GM23338 (cell line): Measurements from ENCODE around the gene TERT. TPM values are rescaled to one million over a fixed set of nuclear protein-coding genes. Genes with fewer than 3 reads are reported as not detected.

Experiments used
- ATAC-seq: fragments of 200-7000 bp; cut with Tn5 transposase; 3 replicates; pipeline ENCODE4 v1.9.1; 2020
- DNase-seq: peaks from one replicate; pipeline ENCODE4 v3.0.0-alpha.2; 2015; ENCODE audit warnings: low spot score
- H2AFZ ChIP-seq: fragments of 200-600 bp; sonication (generic); 2 replicates; pipeline ENCODE4 v1.8.0; 2016; ENCODE audit warnings: antibody characterized with exemption, mild to moderate bottlenecking, moderate library complexity
- H3F3A ChIP-seq: fragments of 200-600 bp; sonication (generic); replicated peaks from 2 replicates; pipeline ENCODE4 v1.8.0; 2017; ENCODE audit warnings: antibody characterized with exemption, mixed run types, low read depth
- H3K27ac ChIP-seq: fragments of 200-600 bp; sonication (generic); 2 replicates; pipeline ENCODE4 v1.6.1; 2016; ENCODE audit warnings: low read depth
- H3K27me3 ChIP-seq: fragments of 200-600 bp; sonication (generic); 2 replicates; pipeline ENCODE4 v1.8.0; 2016; ENCODE audit warnings: mild to moderate bottlenecking, mixed run types, moderate library complexity; ENCODE audit not compliant: insufficient read depth
- H3K36me3 ChIP-seq: fragments of 200-600 bp; sonication (generic); 2 replicates; pipeline ENCODE4 v1.8.0; 2016; ENCODE audit warnings: mild to moderate bottlenecking; ENCODE audit not compliant: insufficient read depth
- H3K4me1 ChIP-seq: fragments of 200-600 bp; sonication (generic); 2 replicates; pipeline ENCODE4 v1.8.0; 2016; ENCODE audit warnings: mild to moderate bottlenecking, moderate library complexity; ENCODE audit not compliant: insufficient read depth
- H3K4me2 ChIP-seq: fragments of 200-600 bp; sonication (generic); 2 replicates; pipeline ENCODE4 v1.7.1; 2017; ENCODE audit warnings: mixed run types
- H3K4me3 ChIP-seq: fragments of 200-600 bp; sonication (generic); 2 replicates; pipeline ENCODE4 v1.6.1; 2016; ENCODE audit warnings: mixed run types
- H3K79me2 ChIP-seq: fragments of 200-600 bp; sonication (generic); replicated peaks from 2 replicates; pipeline ENCODE4 v1.8.0; 2017; ENCODE audit warnings: mild to moderate bottlenecking; ENCODE audit not compliant: insufficient read depth
- H3K9me2 ChIP-seq: fragments of 200-600 bp; sonication (generic); 2 replicates; pipeline ENCODE4 v1.8.0; 2017; ENCODE audit not compliant: insufficient read depth
- H4K20me1 ChIP-seq: fragments of 200-600 bp; sonication (generic); replicated peaks from 2 replicates; pipeline ENCODE4 v1.8.0; 2017; ENCODE audit warnings: mild to moderate bottlenecking; ENCODE audit not compliant: insufficient read depth
- H3K27ac Mint-ChIP-seq: 2 replicates; pipeline ENCODE4 v1.8.0; 2020; ENCODE audit warnings: inconsistent platforms, mild to moderate bottlenecking, moderate library complexity, mixed read lengths
- H3K27me3 Mint-ChIP-seq: 3 replicates; pipeline ENCODE4 v1.8.0; 2022; ENCODE audit warnings: low read depth, mild to moderate bottlenecking, moderate library complexity, mixed read lengths, inconsistent platforms; ENCODE audit not compliant: insufficient read depth, poor library complexity
- H3K36me3 Mint-ChIP-seq: 3 replicates; pipeline ENCODE4 v1.8.0; 2021; ENCODE audit warnings: low read depth, mild to moderate bottlenecking, inconsistent platforms, moderate library complexity, mixed read lengths
- H3K4me1 Mint-ChIP-seq: 3 replicates; pipeline ENCODE4 v1.8.0; 2020; ENCODE audit warnings: mild to moderate bottlenecking, inconsistent platforms, mixed read lengths
- H3K4me3 Mint-ChIP-seq: 3 replicates; pipeline ENCODE4 v1.8.0; 2021; ENCODE audit warnings: moderate library complexity, mild to moderate bottlenecking, inconsistent platforms, mixed read lengths
- H3K9me3 Mint-ChIP-seq: 3 replicates; pipeline ENCODE4 v1.8.0; 2020; ENCODE audit warnings: moderate library complexity, mild to moderate bottlenecking, inconsistent platforms, mixed read lengths
- CREB1 ChIP-seq: fragments of 250-450 bp; sonication (Bioruptor Pico); IDR thresholded peaks from 2 replicates; pipeline ENCODE4 v1.5.0; 2020; ENCODE audit warnings: low read depth, mild to moderate bottlenecking, moderate library complexity
- CTCF ChIP-seq, 2 experiments: fragments of 200-600 bp in 1 of 2; sonication (generic) in 1 of 2; conservative IDR thresholded peaks; 2 replicates each; pipeline versions ENCODE4 v1.5.1 to v1.6.1; 2016 to 2017; ENCODE audit warnings: antibody characterized with exemption in 2 of 2, low read depth in 2 of 2, mild to moderate bottlenecking in 2 of 2, moderate library complexity in 1 of 2
- EZH2 ChIP-seq: fragments of 200-600 bp; sonication (generic); IDR thresholded peaks from one replicate; pipeline ENCODE4 v1.8.0; 2017; ENCODE audit warnings: antibody characterized with exemption, mild to moderate bottlenecking, low read depth; ENCODE audit not compliant: unreplicated experiment
- NANOG ChIP-seq: IDR thresholded peaks from 2 replicates; pipeline ENCODE4 v1.6.1; 2016; ENCODE audit warnings: antibody characterized with exemption, borderline replicate concordance
- REST ChIP-seq: IDR thresholded peaks from one replicate; pipeline ENCODE4 v1.6.1; 2018; ENCODE audit warnings: antibody characterized with exemption; ENCODE audit not compliant: unreplicated experiment
- ZNF114 ChIP-seq: fragments of 250-450 bp; sonication (Bioruptor Pico); IDR thresholded peaks from 2 replicates; pipeline ENCODE4 v1.5.0; 2020; ENCODE audit warnings: mild to moderate bottlenecking, moderate library complexity
- ZNF331 ChIP-seq: fragments of 250-450 bp; sonication (Bioruptor Pico); IDR thresholded peaks from 2 replicates; pipeline ENCODE4 v1.5.0; 2020; ENCODE audit warnings: low read depth, mild to moderate bottlenecking, moderate library complexity
- ZNF462 ChIP-seq: fragments of 250-450 bp; sonication (Bioruptor Pico); IDR thresholded peaks from 2 replicates; pipeline ENCODE4 v1.5.0; 2020; ENCODE audit warnings: mild to moderate bottlenecking, moderate library complexity
- polyA plus RNA-seq: library from polyadenylated mRNA; unstranded; fragments of >200 nt; fragmentation: Nextera tagmentation; extraction: Ambion mirVana; gene quantifications from 2 replicates; pipeline ENCODE4 v1.2.1, GENCODE V29; 2016
- total RNA-seq: library from RNA; depleted of rRNA; stranded (reverse); fragments of >200 nt; shearing (Covaris generic); gene quantifications from 2 replicates; pipeline ENCODE4 v1.2.3, GENCODE V29; 2014

The TERT gene
- total and polyA plus RNA-seq, 2 experiments from 2014 or later = 9.8 to 46.4 TPM

GRCh38 chr5:1254196-1254595, 40.7 kb downstream of the TERT start:
- Histone ChIP-seq H3K9me2 (no peaks in the 10 kb centered on the region), H3K27ac (no peak overlapping the region), H3K4me1 (no peaks in the 10 kb centered on the region), H3F3A (no peaks in the 10 kb centered on the region), H3K36me3 (no peaks in the 10 kb centered on the region), H3K4me3 (no peak overlapping the region), H3K4me2 (no peak overlapping the region), H2AFZ (no peak overlapping the region), H4K20me1 (no peaks in the 10 kb centered on the region), H3K79me2 (no peaks in the 10 kb centered on the region), H3K27me3 (no peaks in the 10 kb centered on the region)
- TF ChIP-seq CREB1 (no peak), ZNF331 (no peak), NANOG (no peak), REST (no peak), EZH2 (no peak), ZNF462 (CRISPR knock-in tag) (no peak), ZNF114 (no peak), CTCF (conservative IDR thresholded peaks at IDR 0.05; ENCODE audit: low read depth in 2 of 2) (no peak)
- no peak overlapping the region for H3K4me3 Mint-ChIP-seq
- peaks cover 5% of the 10 kb centered on the region for H3K27me3 Mint-ChIP-seq
- ATAC-seq (no peak), DNase-seq (no peak)
- peaks cover 9% of the 10 kb centered on the region; the same call in 2 of the 3 replicates for H3K36me3 Mint-ChIP-seq
- H3K27ac Mint-ChIP-seq = no peak overlapping the region
- H3K9me3 Mint-ChIP-seq = no peaks in the 10 kb centered on the region
- no peaks in the 10 kb centered on the region; the same call in 2 of the 3 replicates for H3K4me1 Mint-ChIP-seq
